Measurements from ENCODE around the gene OTUD7B.
"Not testable (repeated sequence)": the region's sequence is repeated elsewhere in the genome, so short reads cannot be mapped to it uniquely, and the experiment has no call there.

OTUD7B gene

GRCh38 chr1:150001415-150001814, 9.1 kb downstream of the OTUD7B start:
- DNase-seq = no peak

GRCh38 chr1:149997585-149998262, 12.8 kb downstream of the OTUD7B start:
- peak; percentile 37 for DNase-seq

GRCh38 chr1:149995927-149996326, 14.6 kb downstream of the OTUD7B start:
- no peak for DNase-seq

GRCh38 chr1:149993764-149994163, 16.8 kb downstream of the OTUD7B start:
- no peak for DNase-seq

- no peak for DNase-seq
These were observed 17.3 kb downstream of the OTUD7B start for GRCh38 chr1:149993181-149993580.

GRCh38 chr1:149987297-149987595, 23.3 kb downstream of the OTUD7B start:
- no peak for DNase-seq

GRCh38 chr1:149986486-149987296, 23.8 kb downstream of the OTUD7B start:
- DNase-seq = no peak

- DNase-seq = no peak
These were observed 30.5 kb downstream of the OTUD7B start for GRCh38 chr1:149979972-149980540.

GRCh38 chr1:149979245-149979971, 31.1 kb downstream of the OTUD7B start:
- DNase-seq = no peak

- no peak for DNase-seq
These were observed 31.9 kb downstream of the OTUD7B start for GRCh38 chr1:149978547-149979023.

- DNase-seq = no peak
These were observed 33.2 kb downstream of the OTUD7B start for GRCh38 chr1:149977345-149977744.

- no peak for DNase-seq
These were observed 38.0 kb downstream of the OTUD7B start for GRCh38 chr1:149972547-149972946.

GRCh38 chr1:149967646-149968045, 42.9 kb downstream of the OTUD7B start:
- DNase-seq = no peak

GRCh38 chr1:149967041-149967440, 43.5 kb downstream of the OTUD7B start:
- DNase-seq = no peak

- DNase-seq = no peak
These were observed 44.1 kb downstream of the OTUD7B start for GRCh38 chr1:149966405-149966804.

GRCh38 chr1:149965440-149965839, 45.1 kb downstream of the OTUD7B start:
- DNase-seq = no peak

- no peak for DNase-seq
These were observed 47.2 kb downstream of the OTUD7B start for GRCh38 chr1:149963358-149963757.

- no peak for DNase-seq
These were observed 47.8 kb downstream of the OTUD7B start for GRCh38 chr1:149962736-149963135.

- peak; percentile 43 for DNase-seq
These were observed 48.4 kb downstream of the OTUD7B start for GRCh38 chr1:149962039-149962647.

GRCh38 chr1:149957548-149957947, 53.0 kb downstream of the OTUD7B start:
- not testable (repeated sequence) for DNase-seq

- no peak for DNase-seq
These were observed 60.6 kb downstream of the OTUD7B start for GRCh38 chr1:149949911-149950310.

- DNase-seq = no peak
These were observed 65.3 kb downstream of the OTUD7B start for GRCh38 chr1:149945206-149945605.

GRCh38 chr1:149942885-149943284, 67.6 kb downstream of the OTUD7B start:
- no peak for DNase-seq
